OCI-LY1 (cell line): ENCODE measurements around the gene MAMDC2.

Experiments used
- H2AFZ ChIP-seq: fragments of 200-600 bp; sonication (generic), shearing (Covaris generic); 2 replicates; pipeline ENCODE4 v1.6.0; 2014; ENCODE audit warnings: antibody characterized with exemption, mild to moderate bottlenecking, low read length
- H3F3A ChIP-seq: fragments of 200-600 bp; sonication (generic), shearing (Covaris generic); 2 replicates; pipeline ENCODE4 v1.6.0; 2014; ENCODE audit warnings: mild to moderate bottlenecking, antibody characterized with exemption, low read length, moderate library complexity; ENCODE audit not compliant: insufficient read depth
- H3K27ac ChIP-seq: fragments of 200-600 bp; sonication (generic); 2 replicates; pipeline ENCODE4 v1.5.1; 2014; ENCODE audit warnings: low read length, mixed run types, mild to moderate bottlenecking, low read depth; ENCODE audit not compliant: poor library complexity, severe bottlenecking
- H3K27me3 ChIP-seq: fragments of 200-600 bp; sonication (generic); 2 replicates; pipeline ENCODE4 v1.6.0; 2014; ENCODE audit warnings: antibody characterized with exemption, mild to moderate bottlenecking, low read length, moderate library complexity; ENCODE audit not compliant: insufficient read depth
- H3K36me3 ChIP-seq: fragments of 200-600 bp; sonication (generic); 2 replicates; pipeline ENCODE4 v1.6.1; 2014; ENCODE audit warnings: mild to moderate bottlenecking, antibody characterized with exemption, low read length, moderate library complexity, mixed read lengths; ENCODE audit not compliant: insufficient read depth
- H3K4me1 ChIP-seq: fragments of 200-600 bp; sonication (generic); 2 replicates; pipeline ENCODE4 v1.5.1; 2014; ENCODE audit warnings: mild to moderate bottlenecking, low read length, moderate library complexity; ENCODE audit not compliant: insufficient read depth, severe bottlenecking
- H3K4me2 ChIP-seq: fragments of 200-600 bp; sonication (generic), shearing (Covaris generic); 2 replicates; pipeline ENCODE4 v1.6.1; 2014; ENCODE audit warnings: low read length
- H3K4me3 ChIP-seq: fragments of 200-600 bp; sonication (generic); 2 replicates; pipeline ENCODE4 v1.5.1; 2014; ENCODE audit warnings: low read length, low read depth, mild to moderate bottlenecking, mixed read lengths; ENCODE audit not compliant: poor library complexity, severe bottlenecking
- H3K79me2 ChIP-seq: fragments of 200-600 bp; shearing (Covaris generic); 2 replicates; pipeline ENCODE4 v1.6.1; 2016; ENCODE audit warnings: mixed run types, low read length, mixed read lengths; ENCODE audit not compliant: insufficient read depth
- H3K9ac ChIP-seq: fragments of 200-600 bp; sonication (generic), shearing (Covaris generic); 2 replicates; pipeline ENCODE4 v1.6.1; 2014; ENCODE audit warnings: mild to moderate bottlenecking, low read length, mixed read lengths
- H3K9me2 ChIP-seq: fragments of 200-600 bp; sonication (generic), shearing (Covaris generic); 2 replicates; pipeline ENCODE4 v1.6.1; 2014; ENCODE audit warnings: low read depth, mild to moderate bottlenecking, low read length, mixed read lengths
- H3K9me3 ChIP-seq: fragments of 200-600 bp; shearing (Covaris generic); 2 replicates; pipeline ENCODE4 v1.6.1; 2014; ENCODE audit warnings: low read length, mixed read lengths
- H4K20me1 ChIP-seq: fragments of 200-600 bp; sonication (generic), shearing (Covaris generic); 2 replicates; pipeline ENCODE4 v1.6.0; 2016; ENCODE audit warnings: mild to moderate bottlenecking, low read length; ENCODE audit not compliant: insufficient read depth
- EZH2 ChIP-seq: fragments of 200-600 bp; sonication (generic), shearing (Covaris generic); IDR thresholded peaks from 2 replicates; pipeline ENCODE4 v1.8.0; 2017; ENCODE audit warnings: borderline replicate concordance, mixed run types, mild to moderate bottlenecking, antibody characterized with exemption, low read length, moderate library complexity, mixed read lengths
- TF ChIP-seq, protein P1 (sequence below): fragments of 200-600 bp; sonication (generic), shearing (Covaris generic); IDR thresholded peaks from 2 replicates; pipeline ENCODE4 v1.5.1; 2017; ENCODE audit warnings: mild to moderate bottlenecking, antibody characterized with exemption, low read length, moderate library complexity, mixed read lengths

MAMDC2 gene

DNA sequence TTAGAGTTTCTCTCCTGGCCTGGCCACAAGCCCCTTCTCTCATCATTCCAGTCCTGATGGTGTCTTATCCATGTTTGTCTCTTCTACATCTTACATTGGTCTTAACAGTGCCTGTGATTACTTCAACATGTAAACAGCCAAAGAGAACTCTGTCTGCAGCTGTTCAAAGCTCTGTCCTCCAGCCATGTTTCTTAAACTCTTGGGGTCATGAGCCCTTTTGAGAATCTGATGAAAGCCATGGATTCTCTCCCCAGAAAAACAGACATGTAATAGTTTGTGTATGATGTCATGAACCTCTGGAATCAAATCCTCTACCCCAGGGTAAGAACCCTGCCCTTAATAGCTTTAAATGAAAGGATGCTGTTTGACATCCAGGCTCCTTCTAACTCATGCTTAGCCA, 30.1 kb downstream of the MAMDC2 start:
- H3K27ac ChIP-seq: no peak overlapping the region
- H4K20me1 ChIP-seq: no peaks in the 10 kb centered on the region
- H3K4me3 ChIP-seq: no peak overlapping the region
- no peak overlapping the region for H2AFZ ChIP-seq
- no peaks in the 10 kb centered on the region for H3K9me2 ChIP-seq
- H3K27me3 ChIP-seq: no peaks in the 10 kb centered on the region
- H3K36me3 ChIP-seq: no peaks in the 10 kb centered on the region
- no peaks in the 10 kb centered on the region for H3F3A ChIP-seq
- H3K9ac ChIP-seq: no peak overlapping the region
- no peaks in the 10 kb centered on the region for H3K9me3 ChIP-seq
- no peak overlapping the region for H3K4me2 ChIP-seq
- TF ChIP-seq EZH2: no peak
- TF ChIP-seq, protein P1, sequence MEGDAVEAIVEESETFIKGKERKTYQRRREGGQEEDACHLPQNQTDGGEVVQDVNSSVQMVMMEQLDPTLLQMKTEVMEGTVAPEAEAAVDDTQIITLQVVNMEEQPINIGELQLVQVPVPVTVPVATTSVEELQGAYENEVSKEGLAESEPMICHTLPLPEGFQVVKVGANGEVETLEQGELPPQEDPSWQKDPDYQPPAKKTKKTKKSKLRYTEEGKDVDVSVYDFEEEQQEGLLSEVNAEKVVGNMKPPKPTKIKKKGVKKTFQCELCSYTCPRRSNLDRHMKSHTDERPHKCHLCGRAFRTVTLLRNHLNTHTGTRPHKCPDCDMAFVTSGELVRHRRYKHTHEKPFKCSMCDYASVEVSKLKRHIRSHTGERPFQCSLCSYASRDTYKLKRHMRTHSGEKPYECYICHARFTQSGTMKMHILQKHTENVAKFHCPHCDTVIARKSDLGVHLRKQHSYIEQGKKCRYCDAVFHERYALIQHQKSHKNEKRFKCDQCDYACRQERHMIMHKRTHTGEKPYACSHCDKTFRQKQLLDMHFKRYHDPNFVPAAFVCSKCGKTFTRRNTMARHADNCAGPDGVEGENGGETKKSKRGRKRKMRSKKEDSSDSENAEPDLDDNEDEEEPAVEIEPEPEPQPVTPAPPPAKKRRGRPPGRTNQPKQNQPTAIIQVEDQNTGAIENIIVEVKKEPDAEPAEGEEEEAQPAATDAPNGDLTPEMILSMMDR: no peak
- H3K79me2 ChIP-seq: no peaks in the 10 kb centered on the region
- H3K4me1 ChIP-seq: no peaks in the 10 kb centered on the region

DNA sequence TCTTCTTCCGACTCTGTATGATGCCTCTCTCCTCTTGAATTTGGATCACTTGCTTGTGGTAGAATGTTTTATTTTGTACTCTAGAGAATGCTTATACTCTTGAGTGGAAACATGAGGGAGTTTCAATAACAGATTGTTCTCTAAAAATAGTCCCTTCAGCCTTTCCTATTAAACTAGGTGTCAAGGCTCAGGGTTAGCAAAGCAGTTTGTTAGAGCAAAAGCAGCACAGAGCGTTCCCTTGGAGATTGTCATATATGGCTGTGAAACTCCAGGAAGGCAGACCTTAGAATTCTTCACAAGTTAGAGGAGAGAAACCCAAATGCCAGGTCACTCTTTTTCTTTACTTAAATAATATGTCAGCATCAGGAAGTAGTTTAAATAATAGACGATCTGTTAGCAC, 33.0 kb downstream of the MAMDC2 start:
- Histone ChIP-seq H4K20me1 (no peaks in the 10 kb centered on the region), H3K9ac (no peak overlapping the region), H3K4me2 (no peak overlapping the region), H3K27ac (no peak overlapping the region), H3F3A (no peaks in the 10 kb centered on the region), H3K4me3 (no peak overlapping the region), H3K9me2 (no peaks in the 10 kb centered on the region), H2AFZ (no peak overlapping the region), H3K36me3 (no peaks in the 10 kb centered on the region), H3K27me3 (no peaks in the 10 kb centered on the region), H3K79me2 (no peaks in the 10 kb centered on the region), H3K9me3 (no peaks in the 10 kb centered on the region), H3K4me1 (no peaks in the 10 kb centered on the region)
- no peak for TF ChIP-seq EZH2
- TF ChIP-seq, protein P1: no peak

DNA sequence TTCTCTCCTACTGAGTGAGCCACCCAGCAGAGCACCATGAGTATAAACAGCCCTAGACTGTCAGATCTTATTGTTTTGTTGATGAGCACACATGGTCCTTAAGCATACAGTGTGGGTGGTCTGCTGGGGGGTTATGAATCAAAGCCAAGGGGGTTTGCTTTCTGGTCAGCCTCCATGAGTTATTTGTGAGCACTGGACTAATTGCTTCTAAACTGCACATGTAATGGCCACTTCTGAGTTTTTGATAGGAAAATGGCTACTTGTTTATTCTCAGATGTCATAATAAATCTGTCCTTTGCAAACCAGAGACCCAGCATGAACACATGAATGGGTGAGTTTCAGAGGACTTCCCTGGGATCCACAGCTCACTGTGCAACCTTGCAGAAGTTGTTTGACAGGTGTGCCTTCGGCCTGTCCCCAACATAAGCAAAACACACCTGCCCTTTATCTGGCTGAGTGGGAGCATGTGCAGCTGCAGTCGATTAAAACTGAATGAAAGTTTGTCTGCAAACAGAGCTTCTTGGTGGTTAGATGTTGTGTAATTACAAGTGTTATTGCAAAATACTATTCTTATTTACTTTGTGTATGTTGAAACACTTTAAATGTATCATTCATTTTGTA, 35.9 kb downstream of the MAMDC2 start:
- no peaks in the 10 kb centered on the region for H3K4me1 ChIP-seq
- H3K4me2 ChIP-seq: no peak overlapping the region
- TF ChIP-seq EZH2: no peak
- TF ChIP-seq, protein P1: no peak
- no peaks in the 10 kb centered on the region for H3F3A ChIP-seq
- no peaks in the 10 kb centered on the region for H3K79me2 ChIP-seq
- no peaks in the 10 kb centered on the region for H3K9me2 ChIP-seq
- H3K27me3 ChIP-seq: no peaks in the 10 kb centered on the region
- H2AFZ ChIP-seq: no peak overlapping the region
- H3K27ac ChIP-seq: no peak overlapping the region
- H3K9ac ChIP-seq: no peak overlapping the region
- no peaks in the 10 kb centered on the region for H3K9me3 ChIP-seq
- no peaks in the 10 kb centered on the region for H4K20me1 ChIP-seq
- H3K36me3 ChIP-seq: no peaks in the 10 kb centered on the region
- no peak overlapping the region for H3K4me3 ChIP-seq
